ENCODE results near the gene NRROS. TPM values are rescaled to one million over a fixed set of nuclear protein-coding genes. Genes with fewer than 3 reads are reported as not detected.

NRROS gene
- polyA plus RNA-seq, 2 of the 4 experiments (the other 2 are of a cell fraction): not detected

GRCh38 chr3:196600359-196600758 lies 39.1 kb upstream of the NRROS start:
- Histone ChIP-seq H3K4me1 (no peaks in the 10 kb centered on the region), H3K4me3 (no peak overlapping the region), H3K4me2 (no peak overlapping the region), H3K27ac (no peak overlapping the region), H3K9me3 (no peaks in the 10 kb centered on the region)
- ATAC-seq: no peak
- DNase-seq (ENCODE audit: low read depth in 1 of 2, low spot score in 1 of 2): no peak
- 85% methylated on average over 7 of the region's 7 CpGs for WGBS (ENCODE audit: missing lambda C conversion rate)
- ChIA-PET POLR2A (no interaction called here), CTCF (interaction anchor here (1.4 kb wide), 1 partner anchor 9 kb away, joined by 4 read pairs; no protein-coding TSS in a partner anchor)
- TF ChIP-seq POLR2AphosphoS2 (conservative IDR thresholded peaks at IDR 0.05; ENCODE audit: low read length) (no peak), MYC (IDR thresholded peaks at IDR 0.05; ENCODE audit: borderline replicate concordance, low read length) (no peak), HEYL (CRISPR knock-in tag; IDR thresholded peaks at IDR 0.05) (no peak), CEBPB (IDR thresholded peaks at IDR 0.05) (no peak), ATOH8 (CRISPR knock-in tag; IDR thresholded peaks at IDR 0.05; ENCODE audit: low read depth) (no peak), SMC3 (IDR thresholded peaks at IDR 0.05) (no peak), CTCF (IDR thresholded peaks at IDR 0.05) (no peak), GATA3 (IDR thresholded peaks at IDR 0.05; ENCODE audit: borderline replicate concordance) (no peak), RNF2 (IDR thresholded peaks at IDR 0.05; ENCODE audit: borderline replicate concordance, low read depth) (no peak), HMGXB4 (CRISPR knock-in tag; IDR thresholded peaks at IDR 0.05; ENCODE audit: borderline replicate concordance) (no peak), USF2 (IDR thresholded peaks at IDR 0.05) (no peak), PHF8 (IDR thresholded peaks at IDR 0.05; ENCODE audit: borderline replicate concordance, low read depth) (no peak), BCL3 (IDR thresholded peaks at IDR 0.05) (no peak), RAD21 (conservative IDR thresholded peaks at IDR 0.05 in 1 of 2, IDR thresholded peaks at IDR 0.05 in 1 of 2) (no peak), HOXB5 (CRISPR knock-in tag; IDR thresholded peaks at IDR 0.05) (no peak), EHMT2 (IDR thresholded peaks at IDR 0.05; ENCODE audit: low read depth) (no peak), NR3C1 (IDR thresholded peaks at IDR 0.05) (no peak)
- no peak for FAIRE-seq

GRCh38 chr3:196602673-196603072 lies 36.8 kb upstream of the NRROS start:
- H3K27ac ChIP-seq: no peak overlapping the region
- no peak overlapping the region for H3K4me3 ChIP-seq
- no peaks in the 10 kb centered on the region for H3K4me1 ChIP-seq
- DNase-seq (ENCODE audit: low read depth in 1 of 2, low spot score in 1 of 2) (no peak), FAIRE-seq (no peak), ATAC-seq (no peak)
- ChIA-PET POLR2A (interaction anchor here (0.7 kb wide), 1 partner anchor 47 kb away, joined by 12 read pairs; no protein-coding TSS in a partner anchor), CTCF (interaction anchor here (0.9 kb wide), 1 partner anchor 74 kb away, joined by 3 read pairs; no protein-coding TSS in a partner anchor)
- H3K9me3 ChIP-seq: no peaks in the 10 kb centered on the region
- no peak overlapping the region for H3K4me2 ChIP-seq
- 80% methylated on average over 6 of the region's 6 CpGs for WGBS (ENCODE audit: missing lambda C conversion rate)
- no peak for TF ChIP-seq SMC3 (IDR thresholded peaks at IDR 0.05)
- no peak for TF ChIP-seq RAD21 (conservative IDR thresholded peaks at IDR 0.05 in 1 of 2, IDR thresholded peaks at IDR 0.05 in 1 of 2)

Measured in A549 (cell line).